22Rv1 (cell line): ENCODE measurements around the gene DCXR.

ENCODE experiments used
- CTCF ChIP-seq: fragments of 450-650 bp; IDR thresholded peaks from 2 replicates; pipeline ENCODE4 v1.5.1; 2017; ENCODE audit warnings: mild to moderate bottlenecking
- ZFX ChIP-seq: fragments of 450-650 bp; IDR thresholded peaks from 2 replicates; pipeline ENCODE4 v1.6.1; 2017; ENCODE audit warnings: antibody characterized with exemption, borderline replicate concordance

- TF ChIP-seq CTCF (no peak), ZFX (no peak)
These were observed 32.7 kb downstream of the DCXR start for GRCh38 chr17:82004517-82005455.
